SIG-M5 treated with dmso at 0.1 percent for 504 hours (cell line): ENCODE measurements around the gene SKP1.

ENCODE experiments used
- DNase-seq: peaks from one replicate; lab custom pipeline; 2025; ENCODE audit not compliant: unreplicated experiment; lab: John Stamatoyannopoulos, UW

Gene SKP1

DNA sequence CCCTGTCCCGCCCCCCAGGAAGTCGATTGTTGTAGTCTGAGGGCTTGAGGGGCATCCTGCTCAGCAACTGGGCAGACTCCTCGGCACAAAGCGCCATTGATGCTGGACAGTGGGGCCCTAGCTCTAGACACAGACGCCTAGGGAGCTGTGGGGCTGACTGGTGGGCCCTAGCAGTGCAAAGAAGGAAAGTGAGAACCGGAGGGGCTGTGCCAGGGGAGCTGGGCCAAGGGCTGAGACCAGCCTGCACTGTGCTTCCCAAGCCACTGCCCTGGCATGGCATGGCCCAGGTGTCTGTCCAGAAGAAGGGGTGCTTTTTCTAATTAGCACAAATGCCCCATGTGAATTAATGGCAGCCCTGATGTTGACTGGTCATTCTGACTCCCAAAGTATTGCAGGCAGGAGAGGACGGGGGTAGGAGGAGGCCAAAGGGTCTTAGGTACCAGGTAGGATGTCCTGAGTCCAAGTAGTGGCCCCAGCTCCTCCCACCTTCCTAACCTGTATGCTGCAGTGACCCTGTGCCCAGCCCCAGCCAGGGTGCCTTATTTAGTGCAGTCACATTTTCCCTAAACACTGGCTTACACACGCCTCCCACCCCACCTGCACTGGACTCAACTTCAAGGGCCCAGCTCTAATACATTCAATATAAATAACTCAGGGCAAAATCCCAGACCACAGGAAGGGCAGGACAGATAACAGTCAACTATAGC lies 46.4 kb downstream of the SKP1 start:
- DNase-seq, result no peak

- DNase-seq, result no peak
Measured at GRCh38 chr5:134129411-134130238, 47.1 kb downstream of the SKP1 start.

- DNase-seq, result no peak
Measured at GRCh38 chr5:134128648-134128995, 48.1 kb downstream of the SKP1 start.

GRCh38 chr5:134127988-134128647 lies 48.6 kb downstream of the SKP1 start:
- DNase-seq, result no peak

DNA sequence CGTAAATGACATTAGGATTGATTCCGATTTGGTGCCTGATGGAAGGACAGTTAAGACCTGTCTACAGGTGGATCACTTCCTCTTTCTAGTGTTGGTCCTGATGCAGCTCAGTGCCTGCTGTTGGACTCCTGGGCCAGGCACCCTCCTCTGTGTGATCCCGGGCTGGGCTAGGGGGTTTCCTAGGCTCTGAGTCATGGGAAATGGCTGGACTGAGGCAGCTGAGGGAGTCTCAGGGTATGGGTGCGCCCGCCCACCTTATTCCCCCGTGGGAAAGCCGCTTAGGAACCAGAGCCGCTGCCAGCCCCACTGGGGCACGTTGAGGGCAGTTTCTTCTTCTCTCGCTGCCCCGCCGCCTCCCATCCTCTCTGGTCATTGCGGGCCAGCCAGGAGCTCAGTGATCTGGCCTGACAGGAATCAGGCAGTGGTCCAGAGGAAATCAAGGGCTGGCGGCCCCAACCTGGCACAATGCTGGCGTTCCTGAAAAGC lies 49.3 kb downstream of the SKP1 start:
- DNase-seq, result no peak

DNA sequence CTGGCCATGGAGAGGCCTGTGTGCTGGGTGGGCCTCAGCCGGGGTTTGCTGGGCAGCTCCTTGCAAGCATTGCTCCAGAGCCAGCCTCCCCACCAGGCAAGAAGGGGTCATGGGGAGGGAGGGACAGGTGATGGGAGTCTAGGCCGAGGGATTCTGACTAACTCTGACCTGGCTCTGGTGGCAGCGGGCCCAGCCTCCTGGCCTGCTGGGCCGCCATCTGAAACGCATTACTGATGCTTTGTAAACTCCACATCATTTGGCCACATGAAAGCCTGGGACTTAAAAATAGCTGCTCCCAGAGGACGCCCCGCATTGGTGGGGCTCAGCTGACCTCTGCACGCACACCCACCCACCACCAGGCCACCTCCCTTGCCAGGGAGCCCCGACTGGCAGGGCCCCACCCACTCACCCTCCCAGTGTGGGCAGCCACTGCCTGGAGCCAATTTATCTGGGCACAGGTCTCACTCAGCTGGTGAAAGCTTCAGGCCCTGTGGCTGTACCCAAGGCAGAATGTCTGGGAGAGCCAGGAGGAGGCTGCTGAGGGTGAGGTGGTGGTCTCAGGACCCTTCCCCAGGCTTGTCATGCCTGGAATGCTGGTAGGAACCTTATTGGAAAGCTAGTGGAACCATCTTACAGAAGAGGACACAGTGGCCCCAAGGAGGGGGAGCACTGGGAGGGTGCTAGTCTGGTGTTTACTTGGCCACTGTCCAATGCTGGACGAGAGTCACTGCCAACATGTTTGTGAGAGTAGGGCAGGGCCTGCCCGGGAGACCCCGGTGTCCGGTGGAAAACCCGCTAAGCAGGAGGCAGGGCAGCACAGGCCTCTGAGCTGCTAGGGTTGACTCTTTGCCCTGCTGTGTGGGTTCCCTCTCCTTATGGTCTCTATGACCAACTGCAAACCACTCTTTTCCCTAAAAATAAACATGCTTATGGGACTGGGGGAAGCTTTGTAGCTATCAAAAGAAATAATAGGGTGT lies 51.4 kb downstream of the SKP1 start:
- DNase-seq, result no peak

DNA sequence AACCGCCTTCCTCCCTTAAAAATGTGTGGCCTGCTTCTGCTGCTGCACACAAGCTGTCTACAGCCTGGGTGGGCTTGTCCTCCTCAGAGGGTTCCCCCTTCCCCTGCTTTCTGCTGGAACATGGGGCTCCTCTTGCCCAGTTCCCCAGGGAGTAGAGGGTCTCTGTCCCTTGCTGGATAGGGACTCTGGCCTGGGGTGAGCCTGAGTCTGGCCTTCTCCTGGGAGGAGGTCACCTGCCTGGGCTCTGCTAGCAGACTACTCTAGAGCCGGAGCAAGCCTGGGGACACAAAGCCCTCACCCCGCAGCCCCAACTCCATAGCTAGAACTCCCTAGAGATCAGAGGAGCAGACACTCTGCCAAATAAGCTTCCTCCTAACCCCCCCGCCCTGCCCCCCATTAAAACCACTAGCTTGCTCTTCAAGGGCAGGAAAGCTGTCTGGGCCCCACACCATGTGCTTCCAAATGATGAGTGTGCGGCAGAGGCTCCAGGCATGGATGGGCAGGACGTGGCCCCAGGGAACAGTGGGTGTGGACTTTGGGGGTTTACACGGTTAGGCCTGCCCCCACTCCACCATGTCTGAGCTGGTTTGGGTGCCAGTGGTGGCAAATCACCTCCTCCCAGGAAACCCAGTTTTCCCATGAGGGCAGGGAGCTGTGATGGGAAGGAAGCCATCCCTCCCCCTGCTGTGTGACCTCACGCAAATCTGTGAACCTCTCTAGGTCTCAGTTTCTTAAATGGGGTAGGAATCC lies 52.3 kb downstream of the SKP1 start:
- DNase-seq, result no peak

- DNase-seq, result no peak
Measured at GRCh38 chr5:134123360-134123759, 53.4 kb downstream of the SKP1 start.

DNA sequence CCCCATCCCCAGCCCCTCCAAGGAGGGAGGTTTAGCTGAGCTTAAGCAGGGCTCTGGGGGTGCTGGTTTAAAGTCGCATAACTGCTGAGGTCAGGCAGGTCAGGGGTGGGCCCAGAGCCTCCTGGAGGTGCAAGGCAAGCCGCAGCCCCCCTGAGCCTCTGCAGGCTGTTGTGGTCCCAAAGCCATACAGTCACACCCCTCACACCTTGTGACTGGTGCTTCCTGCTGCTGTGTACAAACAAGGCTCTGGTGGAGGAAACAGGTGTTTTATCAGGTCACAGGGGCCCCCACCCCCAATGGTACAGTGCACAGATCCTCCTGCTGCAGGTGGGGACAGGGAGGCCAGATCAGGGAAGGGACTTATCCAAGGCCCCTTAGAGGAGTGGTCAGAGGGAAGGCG lies 54.2 kb downstream of the SKP1 start:
- DNase-seq, result no peak

DNA sequence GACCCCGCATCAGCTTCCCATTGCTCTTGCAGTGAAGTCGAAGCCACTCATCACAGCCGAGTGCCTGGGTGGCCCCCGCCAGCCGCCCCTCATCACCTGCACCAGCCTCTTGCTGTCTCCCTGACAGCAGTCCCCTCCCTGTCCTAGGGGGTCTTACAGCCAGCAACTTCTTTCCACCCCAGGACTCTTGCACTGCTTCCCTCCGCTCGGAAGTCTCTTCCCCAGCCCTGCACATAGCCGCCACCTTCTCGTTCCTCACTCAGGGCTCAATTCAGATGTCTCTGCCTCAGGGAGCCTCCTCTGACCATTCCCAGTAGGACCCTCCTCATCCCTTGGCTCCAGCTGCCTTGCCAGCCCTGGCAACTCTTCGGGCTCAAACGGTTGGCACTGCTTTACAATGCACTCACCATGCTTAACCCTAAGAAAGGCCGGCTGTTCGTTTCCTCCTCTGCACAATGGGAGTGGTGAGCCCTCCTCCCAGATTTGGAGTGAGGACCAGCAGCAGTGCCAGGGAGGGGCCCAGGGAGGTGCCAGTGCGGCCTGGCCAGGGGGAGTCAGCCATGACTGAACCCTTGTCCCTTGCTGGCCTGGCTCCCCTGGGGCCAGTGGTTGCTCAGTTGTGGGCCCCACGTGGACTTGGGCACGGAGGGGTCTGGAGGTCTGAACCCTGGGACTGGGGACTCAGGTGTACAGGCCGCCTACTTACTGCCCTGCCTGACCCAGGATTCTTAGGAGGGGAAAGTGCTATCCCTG lies 56.2 kb downstream of the SKP1 start:
- DNase-seq, result no peak

- DNase-seq, result no peak
Measured at GRCh38 chr5:134119720-134120119, 57.0 kb downstream of the SKP1 start.

DNA sequence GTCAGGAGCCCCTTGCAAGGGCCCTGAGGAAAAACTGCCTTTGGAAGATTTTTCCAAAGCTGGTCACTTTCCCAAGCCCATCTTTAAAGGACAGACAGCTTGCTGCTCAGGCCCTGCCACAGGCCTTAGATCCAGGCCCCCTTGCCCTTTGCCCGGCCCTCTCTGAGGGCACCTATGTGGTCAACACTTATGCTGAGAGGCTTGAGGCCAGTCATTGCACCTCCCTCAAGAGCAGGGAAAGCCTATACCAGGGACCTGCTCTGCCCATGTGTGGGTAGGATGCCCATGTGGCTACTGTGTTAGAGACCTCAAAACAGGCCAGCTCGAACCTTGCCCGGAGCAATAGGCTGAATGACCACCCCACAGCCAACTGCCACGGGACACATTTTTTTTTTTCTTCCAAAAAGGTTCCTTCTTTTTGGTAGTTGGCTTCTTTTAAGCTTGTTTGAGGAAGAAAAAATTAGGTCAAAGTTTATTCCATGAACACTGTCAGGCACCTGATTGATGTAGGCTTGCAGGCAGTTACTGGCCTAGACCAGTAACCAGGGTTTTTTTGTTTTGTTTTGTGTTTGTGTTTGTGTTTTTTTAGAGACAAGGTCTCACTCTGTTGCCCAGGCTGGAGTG lies 58.4 kb downstream of the SKP1 start:
- no peak for DNase-seq

DNA sequence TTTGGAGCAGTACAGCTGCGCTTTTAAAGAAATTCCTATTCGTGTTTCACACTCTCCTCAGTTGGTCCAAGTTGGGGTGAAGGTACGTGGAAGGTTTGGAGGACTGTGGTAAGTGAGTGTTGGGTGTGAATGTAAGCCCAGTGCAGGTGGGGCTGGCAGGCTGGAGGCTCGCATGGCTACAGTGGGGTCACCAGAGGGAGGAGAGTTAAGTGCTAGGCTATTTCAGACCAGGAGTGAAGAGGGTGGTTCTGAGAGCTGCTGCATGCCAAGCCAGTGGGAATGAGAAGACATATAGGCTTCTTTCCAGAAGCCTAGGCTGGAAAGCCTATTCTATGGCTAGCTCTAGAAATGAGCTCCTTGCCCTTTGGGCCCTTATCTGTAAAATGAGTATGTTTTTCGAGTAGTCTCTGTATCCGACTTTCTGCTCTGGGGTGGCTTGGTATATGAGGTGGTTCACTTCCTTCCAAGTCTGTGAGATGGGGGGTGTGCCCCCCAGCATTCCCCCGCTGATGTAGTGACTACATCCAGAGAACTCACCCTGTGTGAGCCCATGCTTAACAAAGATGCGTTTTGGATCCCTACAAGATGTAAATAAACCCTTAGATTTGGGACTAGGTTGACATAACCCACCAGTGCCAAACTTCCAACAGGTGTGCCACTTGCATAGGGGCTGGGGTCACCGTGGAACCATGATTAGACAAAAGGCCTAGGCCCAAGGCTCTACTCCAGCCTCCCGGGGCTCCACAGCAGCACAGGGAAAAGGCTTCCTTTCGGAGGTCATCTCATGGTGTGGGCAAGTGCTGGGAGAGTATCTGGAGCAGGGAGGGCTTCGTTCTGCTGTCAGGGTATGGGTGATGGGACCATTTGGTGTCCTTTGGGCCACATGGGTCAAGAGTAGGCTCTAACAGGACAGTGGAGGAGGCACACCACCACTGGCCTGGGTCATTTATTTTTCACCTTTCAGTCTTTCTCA lies 59.7 kb downstream of the SKP1 start:
- no peak for DNase-seq

DNA sequence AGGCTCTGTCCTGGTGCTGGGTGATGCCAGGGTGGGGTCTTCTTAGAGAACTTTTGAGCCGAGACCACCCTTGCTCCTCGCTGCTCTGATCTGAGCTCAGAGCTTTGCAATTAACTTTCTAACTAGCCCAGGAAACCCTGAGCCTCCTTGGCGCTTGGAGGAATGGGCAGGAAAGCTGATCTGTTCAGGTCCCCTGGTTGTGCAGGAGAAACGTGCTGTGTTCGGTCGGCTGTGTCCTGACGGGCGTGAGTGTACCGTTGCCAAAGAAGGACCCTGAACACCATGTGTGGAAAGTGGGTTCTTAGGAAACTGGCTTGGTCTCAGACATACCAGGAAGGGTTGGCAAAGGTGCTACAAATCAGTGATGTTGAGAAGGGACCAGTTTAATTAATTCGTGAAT lies 60.5 kb downstream of the SKP1 start:
- DNase-seq, result no peak

DNA sequence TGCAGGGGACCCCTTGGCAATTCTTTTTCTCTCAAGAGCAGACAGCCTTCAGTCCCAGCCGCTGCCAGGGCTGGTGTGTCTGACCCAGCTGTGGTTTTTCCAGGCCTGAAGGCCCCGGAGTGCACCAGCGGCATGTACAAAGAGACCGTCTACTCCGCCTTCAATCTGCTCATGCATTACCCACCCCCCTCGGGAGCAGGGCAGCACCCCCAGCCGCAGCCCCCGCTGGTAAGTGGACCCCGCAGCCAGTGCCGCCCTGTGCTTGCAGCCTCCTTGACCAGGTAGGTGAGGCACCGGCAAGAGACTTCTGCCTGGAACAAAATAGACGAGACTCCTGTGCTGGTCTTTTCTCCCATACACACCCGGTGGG lies 61.0 kb downstream of the SKP1 start:
- no peak for DNase-seq

GRCh38 chr5:134114886-134115805 lies 61.6 kb downstream of the SKP1 start:
- no peak for DNase-seq
